Activated T-helper 2 cell treated with anti-CD3 and anti-CD28 coated beads, Interferon-gamma antibody, Interleukin-2, Interleukin-4, amounts not matched to agents 10 μg/mL and 5 μg/mL and 100 μg/mL, durations not matched to agents 14 hours and 24 hours and 36 hours (primary cell): ENCODE data around the gene CCDC127. TPM values are rescaled to one million over a fixed set of nuclear protein-coding genes. Genes with fewer than 3 reads are reported as not detected.
"Not testable (repeated sequence)": the region's sequence is repeated elsewhere in the genome, so short reads cannot be mapped to it uniquely, and the experiment has no call there.

Experiments
- DNase-seq: peaks from one replicate; pipeline ENCODE4 v3.0.0; 2021; ENCODE audit warnings: low spot score
- H3K27ac Mint-ChIP-seq: one replicate; pipeline ENCODE4 v1.8.0; 2021; ENCODE audit warnings: mixed read lengths
- H3K27me3 Mint-ChIP-seq: one replicate; pipeline ENCODE4 v1.8.0; 2021; ENCODE audit warnings: low read depth, mixed read lengths
- H3K36me3 Mint-ChIP-seq: one replicate; pipeline ENCODE4 v1.8.0; 2021; ENCODE audit warnings: low read depth, mixed read lengths
- H3K4me1 Mint-ChIP-seq: one replicate; pipeline ENCODE4 v1.8.0; 2021; ENCODE audit warnings: low read depth, mixed read lengths
- H3K4me3 Mint-ChIP-seq: one replicate; pipeline ENCODE4 v1.8.0; 2021; ENCODE audit warnings: low read depth, mild to moderate bottlenecking, moderate library complexity, mixed read lengths
- H3K9me3 Mint-ChIP-seq: one replicate; pipeline ENCODE4 v1.8.0; 2021; ENCODE audit warnings: mixed read lengths
- intact Hi-C: fragments of 100-400 bp; cut with micrococcal nuclease; formaldehyde crosslinking; loops from one replicate; pipeline ENCODE4 v1.15.1; 2023
- total RNA-seq: library from RNA; stranded (reverse); gene quantifications from 2 replicates; pipeline ENCODE4 v1.2.3, GENCODE V29; 2022

Gene CCDC127
- total RNA-seq, 1 donor from 2014 or later, result 6.5 TPM

DNA sequence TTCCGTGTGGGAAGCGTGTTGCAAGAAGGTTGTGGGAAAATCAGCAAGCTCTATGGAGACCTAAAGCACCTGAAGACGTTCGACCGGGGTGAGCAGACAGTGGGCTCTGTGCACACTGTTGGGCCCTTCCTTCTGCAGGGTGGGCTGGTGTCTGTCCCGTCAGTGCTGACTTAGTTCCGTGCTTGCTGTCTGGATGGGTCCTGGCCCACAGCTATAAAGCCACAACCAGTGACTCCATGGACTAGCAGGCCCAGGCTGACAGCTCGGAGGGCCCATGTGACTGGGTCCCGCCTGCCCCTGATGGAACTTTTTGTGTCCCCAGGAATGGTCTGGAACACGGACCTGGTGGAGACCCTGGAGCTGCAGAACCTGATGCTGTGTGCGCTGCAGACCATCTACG, 33.1 kb upstream of the CCDC127 start:
- H3K4me3 Mint-ChIP-seq, H3K4me1 Mint-ChIP-seq, intact Hi-C loops, H3K27me3 Mint-ChIP-seq, H3K9me3 Mint-ChIP-seq, H3K27ac Mint-ChIP-seq, DNase-seq: not testable (repeated sequence)
- peaks cover 84% of the 10 kb centered on the region for H3K36me3 Mint-ChIP-seq

DNA sequence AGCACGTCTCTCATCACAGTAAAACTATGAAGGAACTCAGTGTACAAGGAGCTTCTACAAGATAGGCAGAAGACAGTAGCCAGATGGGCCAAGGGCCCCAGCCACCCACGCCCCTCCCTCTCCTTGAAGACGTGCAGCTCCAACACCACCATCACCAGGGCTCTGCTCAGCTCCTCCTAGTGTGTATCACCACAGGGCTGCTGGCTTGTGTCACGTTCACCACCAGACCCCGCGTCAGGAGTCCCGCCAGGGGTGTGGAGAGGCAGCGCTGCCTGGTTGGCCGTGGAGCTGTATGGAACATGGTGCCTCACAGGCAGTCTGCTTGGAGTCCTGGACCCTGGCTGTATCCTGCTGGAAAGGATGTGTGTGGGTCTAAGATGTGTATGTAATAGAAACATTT, 32.4 kb upstream of the CCDC127 start:
- intact Hi-C loops, H3K9me3 Mint-ChIP-seq, H3K4me1 Mint-ChIP-seq, H3K4me3 Mint-ChIP-seq, H3K27me3 Mint-ChIP-seq, H3K27ac Mint-ChIP-seq, DNase-seq: not testable (repeated sequence)
- peaks cover 84% of the 10 kb centered on the region for H3K36me3 Mint-ChIP-seq

DNA sequence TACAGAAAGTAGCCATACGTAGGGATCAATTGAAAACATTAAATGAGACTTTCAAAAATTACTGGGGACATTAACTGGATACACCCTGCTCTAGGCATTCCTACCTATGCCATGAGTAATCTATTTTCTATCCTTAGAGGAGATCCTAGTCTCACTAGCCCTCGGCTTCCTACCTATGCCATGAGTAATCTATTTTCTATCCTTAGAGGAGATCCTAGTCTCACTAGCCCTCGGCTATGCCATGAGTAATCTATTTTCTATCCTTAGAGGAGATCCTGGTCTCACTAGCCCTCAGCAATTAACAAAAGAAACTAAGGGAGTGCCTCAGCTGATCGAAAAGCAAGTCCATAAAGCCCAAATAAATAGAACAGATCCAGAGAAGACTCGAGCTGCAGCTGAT, 27.8 kb upstream of the CCDC127 start:
- intact Hi-C loops, H3K27me3 Mint-ChIP-seq, DNase-seq, H3K9me3 Mint-ChIP-seq, H3K4me3 Mint-ChIP-seq, H3K27ac Mint-ChIP-seq: not testable (repeated sequence)
- peaks cover 17% of the 10 kb centered on the region for H3K4me1 Mint-ChIP-seq
- H3K36me3 Mint-ChIP-seq, result peaks cover 93% of the 10 kb centered on the region

DNA sequence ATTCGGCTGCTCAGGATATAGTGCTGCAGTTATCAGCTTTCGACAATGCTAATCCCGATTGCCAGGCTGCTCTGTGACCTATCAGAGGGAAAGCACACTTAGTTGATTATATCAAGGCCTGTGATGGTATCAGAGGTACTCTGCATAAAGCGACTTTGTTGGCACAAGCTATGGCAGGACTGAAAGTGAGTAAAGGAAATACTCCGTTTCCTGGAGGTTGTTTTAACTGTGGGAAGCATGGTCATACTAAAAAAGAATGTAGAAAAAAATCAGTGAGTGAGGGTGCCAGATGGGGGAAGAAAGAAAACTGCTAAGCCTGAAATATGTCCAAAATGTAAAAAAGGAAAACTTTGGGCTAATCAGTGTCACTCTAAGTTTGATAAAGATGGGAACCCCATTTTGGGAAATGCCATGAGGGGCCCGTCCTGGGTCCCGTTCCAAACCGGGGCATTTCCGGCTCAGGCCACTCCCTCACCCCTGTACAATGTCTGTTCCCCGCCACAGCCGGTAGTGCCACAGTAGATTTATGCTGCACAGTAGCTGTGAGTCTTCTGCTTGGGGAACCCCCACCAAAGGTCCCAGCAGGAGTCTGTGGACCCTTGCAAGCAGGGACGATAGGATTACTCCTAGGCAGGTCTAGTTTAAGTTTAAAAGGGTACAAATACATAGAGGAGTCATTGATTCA, 25.9 kb upstream of the CCDC127 start:
- H3K9me3 Mint-ChIP-seq, intact Hi-C loops, DNase-seq, H3K27me3 Mint-ChIP-seq: not testable (repeated sequence)
- Mint-ChIP-seq H3K4me1 (peaks cover 17% of the 10 kb centered on the region), H3K4me3 (peak overlapping the region; percentile 24), H3K27ac (peak overlapping the region; percentile 90), H3K36me3 (peaks cover 92% of the 10 kb centered on the region)

DNA sequence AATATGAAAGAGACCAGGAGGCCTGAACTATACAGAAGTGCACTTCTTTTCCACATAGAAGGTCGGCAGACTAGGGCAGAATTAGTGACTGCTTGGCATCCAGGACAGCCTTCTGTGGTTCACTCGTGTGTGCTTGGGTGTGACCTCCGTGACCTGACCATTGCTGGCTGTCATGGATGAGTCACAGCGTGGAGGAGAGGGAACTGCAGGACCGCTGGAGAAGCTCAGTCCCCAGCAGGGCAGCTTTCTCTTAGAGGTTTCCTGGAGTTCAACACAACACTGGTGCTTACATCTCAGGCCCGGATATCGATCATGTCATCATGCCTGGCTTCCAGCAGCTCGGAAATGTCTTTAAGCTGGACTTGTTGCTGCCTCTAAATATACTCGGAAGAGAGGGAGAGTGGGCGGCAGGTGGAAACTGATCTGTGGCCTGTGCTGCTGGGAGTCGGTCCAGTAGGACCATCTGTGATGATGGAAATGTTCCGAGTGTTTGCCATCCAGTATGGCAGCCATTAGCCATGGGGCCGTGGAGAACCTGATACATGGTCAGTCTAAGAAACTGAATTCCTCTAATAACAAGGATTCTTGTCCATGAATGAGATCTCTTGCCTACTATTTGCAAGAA, 23.2 kb upstream of the CCDC127 start:
- H3K9me3 Mint-ChIP-seq, H3K27me3 Mint-ChIP-seq, intact Hi-C loops, H3K4me3 Mint-ChIP-seq, DNase-seq, H3K27ac Mint-ChIP-seq: not testable (repeated sequence)
- Mint-ChIP-seq H3K36me3 (peaks cover 85% of the 10 kb centered on the region), H3K4me1 (peaks cover 19% of the 10 kb centered on the region)

DNA sequence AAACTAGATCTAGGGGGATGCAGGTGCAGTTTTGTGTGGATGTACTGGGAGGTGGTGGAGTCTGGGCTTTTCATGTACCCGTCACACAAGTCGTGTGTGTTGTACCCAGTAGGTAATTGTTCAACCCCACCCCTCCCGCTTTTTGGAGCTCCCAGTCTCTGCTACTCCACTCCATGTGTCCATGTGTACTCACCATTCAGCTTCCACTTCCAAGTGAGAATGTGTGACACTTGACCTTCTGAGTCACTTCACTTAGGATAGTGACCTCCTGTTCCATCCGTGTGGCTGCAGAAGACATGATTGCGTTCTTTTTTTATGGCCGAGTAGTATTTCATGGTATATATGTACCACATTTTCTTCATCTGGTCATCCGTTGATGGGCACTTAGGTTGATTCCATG, 22.6 kb upstream of the CCDC127 start:
- Mint-ChIP-seq H3K36me3 (peaks cover 85% of the 10 kb centered on the region), H3K4me1 (peaks cover 19% of the 10 kb centered on the region)
- H3K27me3 Mint-ChIP-seq, H3K27ac Mint-ChIP-seq, H3K4me3 Mint-ChIP-seq, intact Hi-C loops, DNase-seq, H3K9me3 Mint-ChIP-seq: not testable (repeated sequence)

DNA sequence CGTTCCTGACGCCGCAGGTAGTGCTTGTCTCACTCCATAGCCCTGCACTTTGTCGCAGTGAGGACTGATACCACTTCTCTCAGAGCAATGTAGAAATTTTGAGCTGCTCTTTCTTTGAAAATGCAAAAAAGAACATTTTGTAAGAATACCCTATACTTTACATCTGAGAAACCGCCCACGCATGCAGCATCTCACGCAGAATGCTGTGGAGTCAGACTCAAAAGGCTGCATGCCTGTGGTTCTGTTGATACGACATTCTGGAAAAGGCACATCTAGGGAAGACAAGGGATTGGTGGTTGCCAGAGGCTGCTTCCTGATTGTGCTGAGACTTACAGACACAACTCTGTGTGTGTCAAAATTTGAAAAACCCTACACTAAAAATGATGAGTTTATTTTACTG, 20.0 kb upstream of the CCDC127 start:
- H3K4me1 Mint-ChIP-seq, intact Hi-C loops, H3K9me3 Mint-ChIP-seq, H3K27ac Mint-ChIP-seq, H3K4me3 Mint-ChIP-seq, H3K27me3 Mint-ChIP-seq, DNase-seq: not testable (repeated sequence)
- H3K36me3 Mint-ChIP-seq, result peaks cover 86% of the 10 kb centered on the region

DNA sequence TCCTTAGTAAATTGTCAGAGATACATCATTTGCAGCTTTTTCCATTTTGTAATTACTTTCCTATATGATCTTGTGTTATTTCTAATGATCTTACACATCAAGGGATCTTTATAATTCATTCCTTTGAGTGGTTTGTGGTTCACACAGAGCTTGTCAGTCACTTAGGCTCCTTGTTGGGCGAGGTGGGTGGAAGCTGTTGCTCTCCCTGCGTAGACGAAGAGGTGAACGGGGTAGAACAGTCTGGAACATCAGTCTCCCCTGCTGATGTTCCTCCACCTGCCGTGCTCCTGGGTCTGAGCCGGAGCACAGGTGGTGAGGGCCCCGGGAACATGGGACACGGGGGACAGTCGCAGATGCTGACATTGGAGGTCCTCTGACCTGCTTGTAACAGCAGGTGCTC, 17.6 kb upstream of the CCDC127 start:
- H3K27ac Mint-ChIP-seq, DNase-seq, H3K4me3 Mint-ChIP-seq, H3K27me3 Mint-ChIP-seq, intact Hi-C loops, H3K4me1 Mint-ChIP-seq, H3K9me3 Mint-ChIP-seq: not testable (repeated sequence)
- H3K36me3 Mint-ChIP-seq, result peaks cover 84% of the 10 kb centered on the region

DNA sequence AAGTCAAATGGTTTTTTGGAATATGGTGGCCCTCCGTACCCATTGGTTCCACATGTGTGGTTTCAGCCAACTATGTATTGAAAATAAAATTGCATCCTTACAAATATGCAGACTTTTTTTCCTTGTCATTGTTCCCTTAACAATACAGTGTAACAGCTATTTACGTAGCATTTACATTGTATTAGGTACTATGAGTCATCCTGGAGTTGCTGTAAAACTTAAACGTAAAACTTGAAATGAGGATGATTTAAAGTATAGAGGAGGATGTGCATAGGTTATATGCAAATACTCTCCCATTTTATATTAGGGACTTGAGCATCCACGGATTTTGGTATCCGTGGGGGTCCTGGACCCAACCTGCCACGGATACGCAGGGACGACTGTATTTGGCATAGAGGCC, 16.5 kb upstream of the CCDC127 start:
- intact Hi-C loops, result no loop called here
- Mint-ChIP-seq H3K4me1 (peaks cover 5% of the 10 kb centered on the region), H3K4me3 (no peak overlapping the region), H3K27me3 (no peaks in the 10 kb centered on the region), H3K9me3 (no peaks in the 10 kb centered on the region), H3K27ac (no peak overlapping the region), H3K36me3 (peaks cover 76% of the 10 kb centered on the region)
- DNase-seq, result no peak

DNA sequence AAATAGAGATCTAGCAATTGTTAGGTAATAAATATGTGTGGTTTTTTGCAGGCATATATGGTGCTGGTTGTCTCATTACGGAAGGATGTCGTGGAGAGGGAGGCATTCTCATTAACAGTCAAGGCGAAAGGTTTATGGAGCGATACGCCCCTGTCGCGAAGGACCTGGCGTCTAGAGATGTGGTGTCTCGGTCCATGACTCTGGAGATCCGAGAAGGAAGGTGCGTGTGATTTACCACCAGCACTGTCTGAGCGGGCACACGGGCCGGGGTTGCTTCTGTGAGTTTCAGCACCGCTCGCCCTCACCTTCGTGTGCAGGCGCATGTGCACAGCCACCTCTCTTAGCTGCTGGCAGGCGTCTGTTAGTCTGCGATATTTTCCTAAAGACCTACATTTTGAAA, 15.5 kb upstream of the CCDC127 start:
- H3K4me1 Mint-ChIP-seq, H3K27me3 Mint-ChIP-seq, intact Hi-C loops, H3K27ac Mint-ChIP-seq, H3K4me3 Mint-ChIP-seq, DNase-seq, H3K9me3 Mint-ChIP-seq: not testable (repeated sequence)
- peaks cover 79% of the 10 kb centered on the region for H3K36me3 Mint-ChIP-seq

DNA sequence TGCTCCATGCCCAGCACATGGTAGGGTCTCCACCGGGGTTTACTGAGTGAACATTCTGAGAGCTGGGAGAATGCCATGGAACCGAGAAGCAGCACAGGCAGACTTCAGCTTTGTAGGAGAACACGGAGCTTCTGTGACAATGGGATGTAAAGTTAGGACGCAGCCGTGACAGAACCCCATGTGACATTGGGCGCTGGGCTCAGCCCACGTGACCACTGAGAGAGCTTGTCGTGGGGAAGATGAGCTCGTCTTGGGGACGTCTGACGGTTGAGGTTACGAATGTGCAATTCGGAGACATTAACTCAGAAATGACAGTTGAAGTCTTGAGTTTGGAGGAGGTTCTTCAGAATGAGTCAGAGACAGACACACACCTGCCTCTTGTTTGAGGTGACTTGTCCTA, 13.7 kb upstream of the CCDC127 start:
- peaks cover 5% of the 10 kb centered on the region for H3K4me1 Mint-ChIP-seq
- no peaks in the 10 kb centered on the region for H3K27me3 Mint-ChIP-seq
- H3K27ac Mint-ChIP-seq, result peak overlapping the region; percentile 49
- H3K9me3 Mint-ChIP-seq, result no peaks in the 10 kb centered on the region
- intact Hi-C loops, result no loop called here
- peaks cover 82% of the 10 kb centered on the region for H3K36me3 Mint-ChIP-seq
- H3K4me3 Mint-ChIP-seq, result no peak overlapping the region
- DNase-seq, result no peak

DNA sequence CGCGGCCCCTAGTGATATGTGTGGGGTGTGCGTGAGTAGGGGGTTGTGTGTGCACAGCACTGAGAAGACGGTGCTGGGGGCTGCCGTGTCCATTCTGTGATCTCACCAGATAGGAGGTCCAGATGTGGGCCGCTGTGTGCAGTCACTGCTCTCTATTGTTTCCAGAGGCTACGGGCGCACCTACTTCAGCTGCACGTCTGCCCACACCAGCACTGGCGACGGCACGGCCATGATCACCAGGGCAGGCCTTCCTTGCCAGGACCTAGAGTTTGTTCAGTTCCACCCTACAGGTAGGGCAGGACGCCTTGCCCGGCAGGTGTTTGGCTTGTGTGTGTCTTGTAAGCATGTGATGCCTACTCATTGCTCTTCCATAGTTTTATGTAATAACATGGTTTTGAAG, 12.8 kb upstream of the CCDC127 start:
- H3K27ac Mint-ChIP-seq, result no peak overlapping the region
- no peaks in the 10 kb centered on the region for H3K9me3 Mint-ChIP-seq
- intact Hi-C loops, result no loop called here
- no peak for DNase-seq
- H3K36me3 Mint-ChIP-seq, result peaks cover 82% of the 10 kb centered on the region
- H3K4me3 Mint-ChIP-seq, result no peak overlapping the region
- peaks cover 5% of the 10 kb centered on the region for H3K4me1 Mint-ChIP-seq
- no peaks in the 10 kb centered on the region for H3K27me3 Mint-ChIP-seq

DNA sequence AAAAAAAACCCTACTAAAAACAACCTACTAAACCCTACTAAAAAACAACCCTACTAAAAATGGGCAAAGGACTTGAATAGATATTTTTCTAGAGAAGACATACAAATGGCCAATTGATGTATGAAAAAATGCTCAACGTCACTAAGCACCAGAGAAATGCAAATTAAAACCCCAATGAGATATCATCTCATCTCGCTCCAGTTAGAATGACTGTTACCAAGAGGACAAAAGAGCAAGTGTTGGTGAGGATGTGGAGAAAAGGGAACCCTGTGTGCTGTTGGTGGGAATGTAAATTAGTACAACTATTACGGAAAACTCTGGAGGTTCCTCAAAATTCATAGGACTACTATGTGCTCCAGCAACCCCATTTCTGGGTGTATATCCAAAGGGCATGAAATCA, 10.9 kb upstream of the CCDC127 start:
- H3K4me3 Mint-ChIP-seq, result no peak overlapping the region
- H3K27ac Mint-ChIP-seq, result no peak overlapping the region
- intact Hi-C loops, result no loop called here
- no peaks in the 10 kb centered on the region for H3K9me3 Mint-ChIP-seq
- no peaks in the 10 kb centered on the region for H3K27me3 Mint-ChIP-seq
- H3K4me1 Mint-ChIP-seq, result peaks cover 9% of the 10 kb centered on the region
- no peak for DNase-seq
- H3K36me3 Mint-ChIP-seq, result peaks cover 84% of the 10 kb centered on the region
